PFSK-1 (cell line): ENCODE measurements around the gene YTHDC1.

Experiments used
- FOXP2 ChIP-seq: optimal IDR thresholded peaks from 2 replicates; pipeline ENCODE3; 2011; ENCODE audit warnings: borderline replicate concordance, control low read depth, inconsistent platforms; ENCODE audit not compliant: insufficient read depth; ENCODE audit errors: extremely low read length, extremely low read depth
- POLR2AphosphoS5 ChIP-seq: IDR thresholded peaks from 2 replicates; pipeline ENCODE4 v1.6.1; 2012; ENCODE audit warnings: low read depth, mild to moderate bottlenecking, control low read depth, low read length, moderate library complexity
- REST ChIP-seq, 2 experiments: IDR thresholded peaks; 2 replicates each; pipeline versions ENCODE4 v1.6.1 to v1.8.0; 2011 to 2012; ENCODE audit warnings: low read depth in 2 of 2, low read length in 2 of 2, control low read depth in 1 of 2, inconsistent platforms in 1 of 2, mild to moderate bottlenecking in 1 of 2, moderate library complexity in 1 of 2; ENCODE audit not compliant: insufficient read depth in 1 of 2
- SIN3A ChIP-seq: IDR thresholded peaks from 2 replicates; pipeline ENCODE4 v1.6.1; 2012; ENCODE audit warnings: mild to moderate bottlenecking, low read length, moderate library complexity, borderline replicate concordance; ENCODE audit not compliant: insufficient read depth
- TAF1 ChIP-seq: IDR thresholded peaks from 2 replicates; pipeline ENCODE4 v1.6.1; 2012; ENCODE audit warnings: low read length, control low read depth, borderline replicate concordance; ENCODE audit not compliant: insufficient read depth

- TF ChIP-seq SIN3A (no peak), POLR2AphosphoS5 (no peak), FOXP2 (no peak), TAF1 (no peak), REST (IDR thresholded peaks at IDR 0.05; ENCODE audit: insufficient read depth in 1 of 2, low read depth in 2 of 2, low read length in 2 of 2) (no peak)
Observed at GRCh38 chr4:68372588-68372987, 22.7 kb upstream of the YTHDC1 start.
